ENCODE results near the gene ANHX. TPM values are rescaled to one million over a fixed set of nuclear protein-coding genes. Genes with fewer than 3 reads are reported as not detected.

ANHX gene
- total and polyA plus RNA-seq, 2 donors (not counting 1 experiment from before 2014, with no cell fraction given), result not detected

GRCh38 chr12:133201888-133202287, 33.8 kb downstream of the ANHX start:
- TF ChIP-seq EZH2 (IDR thresholded peaks at IDR 0.05; ENCODE audit: low read length, missing control alignments), result no peak
- TF ChIP-seq CTCF (conservative IDR thresholded peaks at IDR 0.05 in 1 of 2, IDR thresholded peaks at IDR 0.05 in 1 of 2; ENCODE audit: low read depth in 1 of 2, low read length in 2 of 2), result no peak
- Histone ChIP-seq H3K9me3 (ENCODE audit: control insufficient read depth, insufficient read depth, low read depth, low read length) (peaks cover 19% of the 10 kb centered on the region), H3K27ac (ENCODE audit: insufficient read depth, low read length) (no peak overlapping the region), H3K4me2 (ENCODE audit: extremely low read depth, insufficient read depth, low read length) (no peak overlapping the region), H3K36me3 (ENCODE audit: control insufficient read depth, insufficient read depth, low read length) (peaks cover 5% of the 10 kb centered on the region), H3K9ac (ENCODE audit: insufficient read depth, low read length) (no peak overlapping the region), H3K4me3 (replicated peaks in 1 of 4; ENCODE audit: control extremely low read depth in 1 of 4, insufficient read depth in 1 of 4, low read depth in 3 of 4, low read length in 4 of 4) (no peak overlapping the region), H3K4me1 (ENCODE audit: control insufficient read depth, extremely low read depth, insufficient read depth, low read length) (no peaks in the 10 kb centered on the region), H3K79me2 (ENCODE audit: control insufficient read depth, insufficient read depth, low read length) (no peaks in the 10 kb centered on the region), H4K20me1 (ENCODE audit: control insufficient read depth, extremely low read depth, insufficient read depth, low read length) (no peaks in the 10 kb centered on the region), H3K27me3 (ENCODE audit: control insufficient read depth, insufficient read depth, low read length) (no peaks in the 10 kb centered on the region), H2AFZ (ENCODE audit: low read length) (no peak overlapping the region)
- DNase-seq (ENCODE audit: low read depth in 2 of 2), result no peak

- TF ChIP-seq CTCF (conservative IDR thresholded peaks at IDR 0.05 in 1 of 2, IDR thresholded peaks at IDR 0.05 in 1 of 2; ENCODE audit: low read depth in 1 of 2, low read length in 2 of 2), result no peak
- no peak for TF ChIP-seq EZH2 (IDR thresholded peaks at IDR 0.05; ENCODE audit: low read length, missing control alignments)
- peaks cover 2% of the 10 kb centered on the region for H3K9me3 ChIP-seq (ENCODE audit: control insufficient read depth, insufficient read depth, low read depth, low read length)
- no peaks in the 10 kb centered on the region for H3K27me3 ChIP-seq (ENCODE audit: control insufficient read depth, insufficient read depth, low read length)
- no peak overlapping the region for H3K4me3 ChIP-seq (replicated peaks in 1 of 4; ENCODE audit: control extremely low read depth in 1 of 4, insufficient read depth in 1 of 4, low read depth in 3 of 4, low read length in 4 of 4)
- H2AFZ ChIP-seq (ENCODE audit: low read length), result no peak overlapping the region
- no peaks in the 10 kb centered on the region for H3K4me1 ChIP-seq (ENCODE audit: control insufficient read depth, extremely low read depth, insufficient read depth, low read length)
- H4K20me1 ChIP-seq (ENCODE audit: control insufficient read depth, extremely low read depth, insufficient read depth, low read length), result no peaks in the 10 kb centered on the region
- no peak overlapping the region for H3K4me2 ChIP-seq (ENCODE audit: extremely low read depth, insufficient read depth, low read length)
- no peaks in the 10 kb centered on the region for H3K79me2 ChIP-seq (ENCODE audit: control insufficient read depth, insufficient read depth, low read length)
- no peak for DNase-seq (ENCODE audit: low read depth in 2 of 2)
- H3K36me3 ChIP-seq (ENCODE audit: control insufficient read depth, insufficient read depth, low read length), result peaks cover 23% of the 10 kb centered on the region
- H3K27ac ChIP-seq (ENCODE audit: insufficient read depth, low read length), result no peak overlapping the region
- no peak overlapping the region for H3K9ac ChIP-seq (ENCODE audit: insufficient read depth, low read length)
Measured at GRCh38 chr12:133192847-133193246, 42.8 kb downstream of the ANHX start.

GRCh38 chr12:133190176-133190575, 45.5 kb downstream of the ANHX start:
- TF ChIP-seq CTCF (conservative IDR thresholded peaks at IDR 0.05 in 1 of 2, IDR thresholded peaks at IDR 0.05 in 1 of 2; ENCODE audit: low read depth in 1 of 2, low read length in 2 of 2), result no peak
- no peak for TF ChIP-seq EZH2 (IDR thresholded peaks at IDR 0.05; ENCODE audit: low read length, missing control alignments)
- H3K27ac ChIP-seq (ENCODE audit: insufficient read depth, low read length), result no peak overlapping the region
- H3K9ac ChIP-seq (ENCODE audit: insufficient read depth, low read length), result no peak overlapping the region
- peaks cover 2% of the 10 kb centered on the region for H3K9me3 ChIP-seq (ENCODE audit: control insufficient read depth, insufficient read depth, low read depth, low read length)
- H3K4me1 ChIP-seq (ENCODE audit: control insufficient read depth, extremely low read depth, insufficient read depth, low read length), result no peaks in the 10 kb centered on the region
- H3K79me2 ChIP-seq (ENCODE audit: control insufficient read depth, insufficient read depth, low read length), result no peaks in the 10 kb centered on the region
- H3K27me3 ChIP-seq (ENCODE audit: control insufficient read depth, insufficient read depth, low read length), result no peaks in the 10 kb centered on the region
- DNase-seq (ENCODE audit: low read depth in 2 of 2), result no peak
- no peak overlapping the region for H2AFZ ChIP-seq (ENCODE audit: low read length)
- peaks cover 22% of the 10 kb centered on the region for H3K36me3 ChIP-seq (ENCODE audit: control insufficient read depth, insufficient read depth, low read length)
- H3K4me2 ChIP-seq (ENCODE audit: extremely low read depth, insufficient read depth, low read length), result no peak overlapping the region
- no peaks in the 10 kb centered on the region for H4K20me1 ChIP-seq (ENCODE audit: control insufficient read depth, extremely low read depth, insufficient read depth, low read length)
- H3K4me3 ChIP-seq (replicated peaks in 1 of 4; ENCODE audit: control extremely low read depth in 1 of 4, insufficient read depth in 1 of 4, low read depth in 3 of 4, low read length in 4 of 4), result no peak overlapping the region

Measured in fibroblast of lung (primary cell).